Endothelial cell of umbilical vein (primary cell): ENCODE measurements around the gene SARS1. TPM values are rescaled to one million over a fixed set of nuclear protein-coding genes. Genes with fewer than 3 reads are reported as not detected.

ENCODE experiments used
- Bru-seq: library from RNA; stranded (reverse); fragments of 400-500 nt; gene quantifications from one replicate; lab custom pipeline; 2021; lab: Mats Ljungman, UMichigan
- BruChase-seq, 2 experiments: library from RNA; stranded (reverse); fragments of 400-500 nt; gene quantifications; one replicate each; lab custom pipeline; 2021; lab: Mats Ljungman, UMichigan
- BruUV-seq: library from RNA; stranded (reverse); fragments of 400-500 nt; replicated peaks from 2 replicates; lab custom pipeline; 2021; lab: Mats Ljungman, UMichigan
- CTCF ChIA-PET: fragments of 300-600, 350-600 bp; sonication (Branson Sonifier 250); formaldehyde crosslinking; loops from one replicate; lab custom pipeline; 2021; ENCODE audit warnings: antibody characterized with exemption, inconsistent platforms; lab: Charles Lee
- POLR2A ChIA-PET: fragments of 300-600, 350-600 bp; sonication (Branson Sonifier 250); formaldehyde crosslinking; loops from one replicate; lab custom pipeline; 2021; ENCODE audit warnings: antibody characterized with exemption, inconsistent platforms; lab: Charles Lee
- DNase-seq: peaks from one replicate; pipeline ENCODE4 v3.0.0-alpha.2; 2011; ENCODE audit warnings: low read depth, low spot score
- FAIRE-seq: peaks from 2 replicates; lab custom pipeline; 2011; peaks lifted over from hg19 to GRCh38; lab: Jason Lieb, UNC
- H2AFZ ChIP-seq: 2 replicates; pipeline ENCODE4 v1.6.0; 2012; ENCODE audit warnings: low read depth, low read length, control low read depth, inconsistent platforms
- H3K27ac ChIP-seq: 2 replicates; pipeline ENCODE4 v1.5.1; 2011; ENCODE audit warnings: low read depth, mild to moderate bottlenecking, control low read depth, low read length, moderate library complexity; ENCODE audit not compliant: insufficient read depth
- H3K27me3 ChIP-seq, 2 experiments: 2 replicates each; pipeline versions ENCODE4 v1.6.0 to v1.6.1; 2011; ENCODE audit warnings: low read length in 2 of 2, mixed read lengths in 1 of 2; ENCODE audit not compliant: control insufficient read depth in 2 of 2, insufficient read depth in 2 of 2
- H3K36me3 ChIP-seq, 2 experiments: 2 replicates in 1 of 2; 3 replicates in 1 of 2; pipeline ENCODE4 v1.5.1; 2011; ENCODE audit warnings: low read length in 2 of 2, mild to moderate bottlenecking in 1 of 2, moderate library complexity in 1 of 2; ENCODE audit not compliant: control insufficient read depth in 2 of 2, insufficient read depth in 2 of 2; ENCODE audit errors: extremely low read depth in 1 of 2
- H3K4me1 ChIP-seq: 3 replicates; pipeline ENCODE4 v1.5.1; 2011; ENCODE audit warnings: mild to moderate bottlenecking, low read length; ENCODE audit not compliant: control insufficient read depth, insufficient read depth; ENCODE audit errors: extremely low read depth
- H3K4me2 ChIP-seq: 2 replicates; pipeline ENCODE4 v1.6.1; 2011; ENCODE audit warnings: low read length, control low read depth, mixed read lengths; ENCODE audit not compliant: insufficient read depth
- H3K4me3 ChIP-seq, 3 experiments: fragments of 200-600 bp in 1 of 3; sonication (generic), shearing (Covaris generic) in 1 of 3; replicated peaks in 1 of 3; 2 replicates each; pipeline ENCODE4 v1.5.1; 2011 to 2016; ENCODE audit warnings: control low read depth in 3 of 3, low read length in 3 of 3, mild to moderate bottlenecking in 2 of 3, inconsistent platforms in 1 of 3, low read depth in 1 of 3, moderate library complexity in 1 of 3; ENCODE audit not compliant: insufficient read depth in 1 of 3
- H3K79me2 ChIP-seq: 2 replicates; pipeline ENCODE4 v1.6.0; 2012; ENCODE audit warnings: low read length, inconsistent platforms; ENCODE audit not compliant: control insufficient read depth, insufficient read depth
- H3K9ac ChIP-seq: replicated peaks from 2 replicates; pipeline ENCODE3; 2011; ENCODE audit warnings: low read length, control low read depth; ENCODE audit not compliant: insufficient read depth; ENCODE audit errors: extremely low read depth
- H3K9me1 ChIP-seq: replicated peaks from 3 replicates; pipeline ENCODE4 v1.6.0; 2011; ENCODE audit warnings: mild to moderate bottlenecking, low read length; ENCODE audit not compliant: control insufficient read depth, insufficient read depth; ENCODE audit errors: extremely low read depth
- H3K9me3 ChIP-seq: replicated peaks from 2 replicates; pipeline ENCODE4 v1.5.1; 2012; ENCODE audit warnings: low read length, inconsistent platforms; ENCODE audit not compliant: control insufficient read depth, insufficient read depth
- H4K20me1 ChIP-seq: replicated peaks from 2 replicates; pipeline ENCODE3; 2011; ENCODE audit warnings: mild to moderate bottlenecking, low read length; ENCODE audit not compliant: control insufficient read depth, insufficient read depth; ENCODE audit errors: extremely low read depth
- CTCF ChIP-seq, 2 donors: IDR thresholded peaks; 1 replicate in 1 of 2; 2 replicates in 1 of 2; pipeline ENCODE4 v1.5.1; 2011; ENCODE audit warnings: low read length in 2 of 2, mild to moderate bottlenecking in 2 of 2, moderate library complexity in 2 of 2, control low read depth in 1 of 2, inconsistent platforms in 1 of 2, low read depth in 1 of 2; ENCODE audit not compliant: insufficient read depth in 1 of 2; ENCODE audit errors: extremely low read depth in 1 of 2
- EZH2 ChIP-seq: IDR thresholded peaks from 2 replicates; pipeline ENCODE4 v1.6.1; 2012; ENCODE audit warnings: borderline replicate concordance, low read depth, mild to moderate bottlenecking, moderate library complexity, low read length, inconsistent platforms; ENCODE audit not compliant: severe bottlenecking
- FOS ChIP-seq: IDR thresholded peaks from 2 replicates; pipeline ENCODE4 v1.6.1; 2011; ENCODE audit warnings: mild to moderate bottlenecking, low read length, moderate library complexity, borderline replicate concordance; ENCODE audit not compliant: insufficient read depth
- GATA2 ChIP-seq: IDR thresholded peaks from 2 replicates; pipeline ENCODE4 v1.7.0; 2011; ENCODE audit warnings: low read depth, mild to moderate bottlenecking, moderate library complexity, mixed read lengths, low read length; ENCODE audit not compliant: insufficient read length, insufficient read depth
- JUN ChIP-seq: IDR thresholded peaks from 2 replicates; pipeline ENCODE4 v1.6.1; 2011; ENCODE audit warnings: borderline replicate concordance, low read depth; ENCODE audit not compliant: insufficient read length, insufficient read depth
- MAX ChIP-seq: IDR thresholded peaks from 2 replicates; pipeline ENCODE4 v1.6.1; 2011; ENCODE audit not compliant: insufficient read depth, insufficient read length
- MYC ChIP-seq: IDR thresholded peaks from one replicate; pipeline ENCODE4 v1.6.1; 2011; ENCODE audit warnings: mild to moderate bottlenecking, low read depth, low read length
- POLR2A ChIP-seq: IDR thresholded peaks from 2 replicates; pipeline ENCODE4 v1.6.1; 2012; ENCODE audit warnings: low read depth, mild to moderate bottlenecking, control low read depth, low read length
- POLR2AphosphoS5 ChIP-seq: IDR thresholded peaks from 2 replicates; pipeline ENCODE4 v1.6.1; 2012; ENCODE audit warnings: low read depth, mild to moderate bottlenecking, control low read depth, low read length, moderate library complexity; ENCODE audit not compliant: insufficient read depth
- dilution Hi-C: fragments of 300-500 bp; cut with MboI; formaldehyde crosslinking; loops from one replicate; pipeline ENCODE4 v1.15.0; 2019; ENCODE audit warnings: low sequenced_read_pairs; ENCODE audit not compliant: extremely low pct_ligation_motif_present
- intact Hi-C: fragments of 100-400 bp; cut with micrococcal nuclease; formaldehyde crosslinking; loops from one replicate; pipeline ENCODE4 v1.10.0; 2022
- long read RNA-seq: library from polyadenylated mRNA; stranded (forward); transcript quantifications from one replicate; pipeline ENCODE4 v2.0.0, GENCODE V29; 2021
- polyA minus RNA-seq, 3 experiments: library from RNA; depleted of rRNA, polyadenylated mRNA; stranded (reverse); fragments of >200 nt; gene quantifications; 1 replicate in 1 of 3; 2 replicates in 2 of 3; pipeline ENCODE4 v1.2.3, GENCODE V29; 2011
- polyA plus RNA-seq, 4 experiments: library from polyadenylated mRNA; depleted of rRNA in 3 of 4; stranded (reverse) in 3 of 4; unstranded in 1 of 4; fragments of >200 nt; gene quantifications; 2 replicates each; pipeline versions ENCODE4 v1.2.1 to v1.2.3, GENCODE V29; 2011 to 2012; ENCODE audit warnings: missing spikeins in 1 of 4
- total RNA-seq: library from RNA; stranded (reverse); gene quantifications from 2 replicates; pipeline ENCODE4 v1.2.3, GENCODE V29; 2021

SARS1 gene
- total RNA-seq (176 and 178 TPM in 2 replicates), polyA plus RNA-seq (87.8 and 110 TPM in 2 replicates), polyA minus RNA-seq (108 and 116 TPM in 2 replicates), Bru-seq, nascent RNA (percentile 88 among the genes with signal in this experiment), BruChase-seq, experiment 1, labeled RNA remaining after a 6-hour chase (percentile 91 among the genes with signal in this experiment), BruChase-seq, experiment 2, labeled RNA remaining after a 2-hour chase (percentile 86 among the genes with signal in this experiment)
- polyA plus RNA-seq (2011; cell fraction: cytosol; rRNA removed), result 146 and 163 TPM in 2 replicates
- polyA plus RNA-seq (2011; cell fraction: nucleus; rRNA removed), result 208 and 220 TPM in 2 replicates
- 140 and 165 TPM in 2 replicates for polyA plus RNA-seq (2012)
- 72.6 TPM for polyA minus RNA-seq (2011; cell fraction: cytosol; rRNA and poly(A)+ RNA removed)
- 49.5 and 68.2 TPM in 2 replicates for polyA minus RNA-seq (2011; cell fraction: nucleus; rRNA and poly(A)+ RNA removed)
- long read RNA-seq, transcript SARS-206 (2 exons, 804 nt), result minor isoform, 12 of 623 reads
- long read RNA-seq, transcript SARS-201 (11 exons, 1,852 nt), result major isoform, 481 of 623 reads
- long read RNA-seq, partial matches to known transcripts, result 17 of 623 reads
- long read RNA-seq, other reads (novel, unspliced or antisense), result 109 of 623 reads

GRCh38 chr1:109213824-109214693 lies at the start of gene SARS1:
TSS of gene SARS1 (plus strand) at chr1:109213918. CDS start at chr1:109213993, 75 bp downstream.
- H3K9me3 ChIP-seq, result no peaks in the 10 kb centered on the region
- H3K27ac ChIP-seq, result peak within 1 kb of the TSS; percentile 76
- FAIRE-seq (peak; percentile 83), DNase-seq (peak; percentile 91)
- H3K9me1 ChIP-seq, result no peaks in the 10 kb centered on the region
- ChIA-PET CTCF (interaction anchor here (1.0 to 2.6 kb wide), 11 partner anchors 12 to 186 kb away, joined by 3 to 21 read pairs (median 6); a partner anchor contains a TSS), POLR2A (interaction anchor here (1.0 kb wide), 1 partner anchor 13 kb away, joined by 3 read pairs; no protein-coding TSS in a partner anchor)
- TSS peak; percentile 89 for BruUV-seq
- H3K36me3 ChIP-seq, result peaks cover 0 to 3% of the 10 kb centered on the region in 2 experiments
- H3K4me1 ChIP-seq, result peaks cover 20% of the 10 kb centered on the region
- peaks cover 47% of the 10 kb centered on the region for H3K79me2 ChIP-seq
- H4K20me1 ChIP-seq, result peaks cover 8% of the 10 kb centered on the region
- H2AFZ ChIP-seq, result peak within 1 kb of the TSS; percentile 88
- intact Hi-C loops, result loop anchor here (1.0 kb wide), 1 partner anchor 17 kb away; no protein-coding TSS in a partner anchor
- H3K27me3 ChIP-seq, result peaks cover 0 to 2% of the 10 kb centered on the region in 2 experiments
- peak within 1 kb of the TSS; percentile 55 to 100 (median 94) for H3K4me3 ChIP-seq
- peak within 1 kb of the TSS; percentile 98 for H3K4me2 ChIP-seq
- dilution Hi-C loops, result no loop called here
- H3K9ac ChIP-seq, result peak within 1 kb of the TSS; percentile 87
- TF ChIP-seq POLR2AphosphoS5 (peak; percentile 86), POLR2A (peak; percentile 88), FOS (no peak), MAX (peak; percentile 51), CTCF (IDR thresholded peaks at IDR 0.05; ENCODE audit: extremely low read depth in 1 of 2, insufficient read depth in 1 of 2, low read depth in 1 of 2, low read length in 2 of 2) (no peak), MYC (peak; percentile 72), EZH2 (no peak), GATA2 (no peak), JUN (no peak)
